ENCODE measurements around the gene LRRN1.
"Not testable (repeated sequence)": the region's sequence is repeated elsewhere in the genome, so short reads cannot be mapped to it uniquely, and the experiment has no call there.

DNA sequence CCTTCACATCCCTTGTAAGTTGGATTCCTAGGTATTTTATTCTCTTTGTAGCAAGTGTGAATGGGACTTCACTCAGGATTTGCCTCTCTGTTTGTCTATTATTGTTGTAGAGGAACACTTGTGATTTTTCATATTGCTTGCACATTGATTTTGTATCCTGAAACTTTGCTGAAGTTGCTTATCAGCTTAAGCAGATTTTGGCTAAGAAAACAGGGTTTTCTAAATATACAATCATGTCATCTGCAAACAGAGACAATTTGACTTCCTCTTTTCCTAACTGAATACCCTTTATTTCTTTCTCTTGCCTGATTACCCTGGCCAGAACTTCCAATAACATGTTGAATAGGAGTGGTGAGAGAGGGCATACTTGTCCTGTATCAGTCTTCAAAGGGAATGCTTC lies 88.1 kb downstream of the LRRN1 start:
- TF ChIP-seq, protein P1, sequence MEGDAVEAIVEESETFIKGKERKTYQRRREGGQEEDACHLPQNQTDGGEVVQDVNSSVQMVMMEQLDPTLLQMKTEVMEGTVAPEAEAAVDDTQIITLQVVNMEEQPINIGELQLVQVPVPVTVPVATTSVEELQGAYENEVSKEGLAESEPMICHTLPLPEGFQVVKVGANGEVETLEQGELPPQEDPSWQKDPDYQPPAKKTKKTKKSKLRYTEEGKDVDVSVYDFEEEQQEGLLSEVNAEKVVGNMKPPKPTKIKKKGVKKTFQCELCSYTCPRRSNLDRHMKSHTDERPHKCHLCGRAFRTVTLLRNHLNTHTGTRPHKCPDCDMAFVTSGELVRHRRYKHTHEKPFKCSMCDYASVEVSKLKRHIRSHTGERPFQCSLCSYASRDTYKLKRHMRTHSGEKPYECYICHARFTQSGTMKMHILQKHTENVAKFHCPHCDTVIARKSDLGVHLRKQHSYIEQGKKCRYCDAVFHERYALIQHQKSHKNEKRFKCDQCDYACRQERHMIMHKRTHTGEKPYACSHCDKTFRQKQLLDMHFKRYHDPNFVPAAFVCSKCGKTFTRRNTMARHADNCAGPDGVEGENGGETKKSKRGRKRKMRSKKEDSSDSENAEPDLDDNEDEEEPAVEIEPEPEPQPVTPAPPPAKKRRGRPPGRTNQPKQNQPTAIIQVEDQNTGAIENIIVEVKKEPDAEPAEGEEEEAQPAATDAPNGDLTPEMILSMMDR (conservative IDR thresholded peaks at IDR 0.05; ENCODE audit: low read depth, low read length): not testable (repeated sequence)
- not testable (repeated sequence) for TF ChIP-seq BHLHE40 (IDR thresholded peaks at IDR 0.05; ENCODE audit: low read depth, low read length); POLR2A (IDR thresholded peaks at IDR 0.05; ENCODE audit: low read depth, low read length); CEBPB (IDR thresholded peaks at IDR 0.05; ENCODE audit: low read depth, low read length); MAZ (IDR thresholded peaks at IDR 0.05; ENCODE audit: borderline replicate concordance, low read depth, low read length); RFX5 (IDR thresholded peaks at IDR 0.05; ENCODE audit: low read depth, low read length); FOS (IDR thresholded peaks at IDR 0.05; ENCODE audit: low read depth, low read length); RCOR1 (IDR thresholded peaks at IDR 0.05; ENCODE audit: insufficient replicate concordance, low read length)
- TF ChIP-seq, protein P2, sequence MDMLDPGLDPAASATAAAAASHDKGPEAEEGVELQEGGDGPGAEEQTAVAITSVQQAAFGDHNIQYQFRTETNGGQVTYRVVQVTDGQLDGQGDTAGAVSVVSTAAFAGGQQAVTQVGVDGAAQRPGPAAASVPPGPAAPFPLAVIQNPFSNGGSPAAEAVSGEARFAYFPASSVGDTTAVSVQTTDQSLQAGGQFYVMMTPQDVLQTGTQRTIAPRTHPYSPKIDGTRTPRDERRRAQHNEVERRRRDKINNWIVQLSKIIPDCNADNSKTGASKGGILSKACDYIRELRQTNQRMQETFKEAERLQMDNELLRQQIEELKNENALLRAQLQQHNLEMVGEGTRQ (IDR thresholded peaks at IDR 0.05; ENCODE audit: low read depth, low read length): not testable (repeated sequence)
- TF ChIP-seq, protein P3, sequence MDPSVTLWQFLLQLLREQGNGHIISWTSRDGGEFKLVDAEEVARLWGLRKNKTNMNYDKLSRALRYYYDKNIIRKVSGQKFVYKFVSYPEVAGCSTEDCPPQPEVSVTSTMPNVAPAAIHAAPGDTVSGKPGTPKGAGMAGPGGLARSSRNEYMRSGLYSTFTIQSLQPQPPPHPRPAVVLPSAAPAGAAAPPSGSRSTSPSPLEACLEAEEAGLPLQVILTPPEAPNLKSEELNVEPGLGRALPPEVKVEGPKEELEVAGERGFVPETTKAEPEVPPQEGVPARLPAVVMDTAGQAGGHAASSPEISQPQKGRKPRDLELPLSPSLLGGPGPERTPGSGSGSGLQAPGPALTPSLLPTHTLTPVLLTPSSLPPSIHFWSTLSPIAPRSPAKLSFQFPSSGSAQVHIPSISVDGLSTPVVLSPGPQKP (IDR thresholded peaks at IDR 0.05; ENCODE audit: borderline replicate concordance, low read depth, low read length): not testable (repeated sequence)

Measured in IMR-90 (cell line).